ENCODE measurements around the gene S100A5.
"Not testable (repeated sequence)": the region's sequence is repeated elsewhere in the genome, so short reads cannot be mapped to it uniquely, and the experiment has no call there.

S100A5 gene

GRCh38 chr1:153565529-153566374, 25.0 kb upstream of the S100A5 start, which contains the start of gene S100A2:
S100A2 (minus strand) TSS chr1:153565844; CDS start chr1:153563877, 1,967 bp downstream.
- no peak within 1 kb of the TSS for H3K4me3 ChIP-seq (ENCODE audit: low read depth, low read length)
- TF ChIP-seq CTCF (IDR thresholded peaks at IDR 0.05; ENCODE audit: insufficient read depth, low read depth, low read length, missing control alignments), result no peak
- DNase-seq (ENCODE audit: low read depth), result peak; percentile 54

- no peak for TF ChIP-seq CTCF (IDR thresholded peaks at IDR 0.05; ENCODE audit: insufficient read depth, low read depth, low read length, missing control alignments)
- DNase-seq (ENCODE audit: low read depth), result no peak
- H3K4me3 ChIP-seq (ENCODE audit: low read depth, low read length), result no peak overlapping the region
Observed at GRCh38 chr1:153563991-153564390, 23.3 kb upstream of the S100A5 start.

- H3K4me3 ChIP-seq (ENCODE audit: low read depth, low read length), result no peak overlapping the region
- TF ChIP-seq CTCF (IDR thresholded peaks at IDR 0.05; ENCODE audit: insufficient read depth, low read depth, low read length, missing control alignments), result no peak
- DNase-seq (ENCODE audit: low read depth), result no peak
Observed at GRCh38 chr1:153563483-153563901, 22.8 kb upstream of the S100A5 start.

GRCh38 chr1:153562021-153562420, 21.3 kb upstream of the S100A5 start:
- not testable (repeated sequence) for DNase-seq (ENCODE audit: low read depth); H3K4me3 ChIP-seq (ENCODE audit: low read depth, low read length)

- DNase-seq (ENCODE audit: low read depth), result no peak
- no peak for TF ChIP-seq CTCF (IDR thresholded peaks at IDR 0.05; ENCODE audit: insufficient read depth, low read depth, low read length, missing control alignments)
- no peak overlapping the region for H3K4me3 ChIP-seq (ENCODE audit: low read depth, low read length)
Observed at GRCh38 chr1:153561466-153561985, 20.8 kb upstream of the S100A5 start.

- DNase-seq (ENCODE audit: low read depth), result no peak
- no peak overlapping the region for H3K4me3 ChIP-seq (ENCODE audit: low read depth, low read length)
- TF ChIP-seq CTCF (IDR thresholded peaks at IDR 0.05; ENCODE audit: insufficient read depth, low read depth, low read length, missing control alignments), result no peak
Observed at GRCh38 chr1:153560771-153561465, 20.2 kb upstream of the S100A5 start.

GRCh38 chr1:153560241-153560640, 19.5 kb upstream of the S100A5 start:
- no peak overlapping the region for H3K4me3 ChIP-seq (ENCODE audit: low read depth, low read length)
- TF ChIP-seq CTCF (IDR thresholded peaks at IDR 0.05; ENCODE audit: insufficient read depth, low read depth, low read length, missing control alignments), result no peak
- no peak for DNase-seq (ENCODE audit: low read depth)
